Measurements from ENCODE around the gene SARNP.

The SARNP gene

GRCh38 chr12:55728939-55729818 is 88.3 kb downstream of the SARNP start, which contains the start of gene CD63:
Gene CD63, minus strand, starts transcription at chr12:55729009. Its CDS starts 668 bp downstream, at chr12:55728341.
- TF ChIP-seq CTCF (IDR thresholded peaks at IDR 0.05; ENCODE audit: borderline replicate concordance, insufficient read depth, low read depth, low read length), result no peak
- peak within 1 kb of the TSS; percentile 89 for H3K4me3 ChIP-seq (ENCODE audit: low read depth, low read length)

- no peak for TF ChIP-seq CTCF (IDR thresholded peaks at IDR 0.05; ENCODE audit: borderline replicate concordance, insufficient read depth, low read depth, low read length)
- H3K4me3 ChIP-seq (ENCODE audit: low read depth, low read length), result peak overlapping the region; percentile 89
These were observed 89.2 kb downstream of the SARNP start for GRCh38 chr12:55728186-55728938.

GRCh38 chr12:55727643-55728185 is 89.8 kb downstream of the SARNP start:
- TF ChIP-seq CTCF (IDR thresholded peaks at IDR 0.05; ENCODE audit: borderline replicate concordance, insufficient read depth, low read depth, low read length), result no peak
- H3K4me3 ChIP-seq (ENCODE audit: low read depth, low read length), result peak overlapping the region; percentile 89

GRCh38 chr12:55726971-55727370 is 90.6 kb downstream of the SARNP start:
- no peak for TF ChIP-seq CTCF (IDR thresholded peaks at IDR 0.05; ENCODE audit: borderline replicate concordance, insufficient read depth, low read depth, low read length)
- H3K4me3 ChIP-seq (ENCODE audit: low read depth, low read length), result no peak overlapping the region

- H3K4me3 ChIP-seq (ENCODE audit: low read depth, low read length), result no peak overlapping the region
- no peak for TF ChIP-seq CTCF (IDR thresholded peaks at IDR 0.05; ENCODE audit: borderline replicate concordance, insufficient read depth, low read depth, low read length)
These were observed 92.0 kb downstream of the SARNP start for GRCh38 chr12:55725556-55725955.

- no peak for TF ChIP-seq CTCF (IDR thresholded peaks at IDR 0.05; ENCODE audit: borderline replicate concordance, insufficient read depth, low read depth, low read length)
- no peak overlapping the region for H3K4me3 ChIP-seq (ENCODE audit: low read depth, low read length)
These were observed 92.6 kb downstream of the SARNP start for GRCh38 chr12:55724940-55725309.
